AG09309 (cell line): ENCODE data around the gene MSS51.
"Not testable (repeated sequence)": the region's sequence is repeated elsewhere in the genome, so short reads cannot be mapped to it uniquely, and the experiment has no call there.

Source experiments
- DNase-seq: peaks from one replicate; pipeline ENCODE4 v3.0.0-alpha.2; 2010; ENCODE audit warnings: low read depth
- H3K4me3 ChIP-seq: 2 replicates; pipeline ENCODE4 v1.5.1; 2011; ENCODE audit warnings: mild to moderate bottlenecking, low read depth, low read length, moderate library complexity; ENCODE audit not compliant: control insufficient read depth
- TF ChIP-seq, protein P1 (sequence below): IDR thresholded peaks from 2 replicates; pipeline ENCODE4 v1.5.1; 2011; ENCODE audit warnings: mild to moderate bottlenecking, low read depth, low read length, inconsistent platforms; ENCODE audit not compliant: insufficient read depth, control insufficient read depth; ENCODE audit errors: missing control alignments

Gene MSS51

GRCh38 chr10:73399063-73399462 lies 34.3 kb downstream of the MSS51 start:
- no peak for DNase-seq
- H3K4me3 ChIP-seq, result no peak overlapping the region
- TF ChIP-seq, protein P1, sequence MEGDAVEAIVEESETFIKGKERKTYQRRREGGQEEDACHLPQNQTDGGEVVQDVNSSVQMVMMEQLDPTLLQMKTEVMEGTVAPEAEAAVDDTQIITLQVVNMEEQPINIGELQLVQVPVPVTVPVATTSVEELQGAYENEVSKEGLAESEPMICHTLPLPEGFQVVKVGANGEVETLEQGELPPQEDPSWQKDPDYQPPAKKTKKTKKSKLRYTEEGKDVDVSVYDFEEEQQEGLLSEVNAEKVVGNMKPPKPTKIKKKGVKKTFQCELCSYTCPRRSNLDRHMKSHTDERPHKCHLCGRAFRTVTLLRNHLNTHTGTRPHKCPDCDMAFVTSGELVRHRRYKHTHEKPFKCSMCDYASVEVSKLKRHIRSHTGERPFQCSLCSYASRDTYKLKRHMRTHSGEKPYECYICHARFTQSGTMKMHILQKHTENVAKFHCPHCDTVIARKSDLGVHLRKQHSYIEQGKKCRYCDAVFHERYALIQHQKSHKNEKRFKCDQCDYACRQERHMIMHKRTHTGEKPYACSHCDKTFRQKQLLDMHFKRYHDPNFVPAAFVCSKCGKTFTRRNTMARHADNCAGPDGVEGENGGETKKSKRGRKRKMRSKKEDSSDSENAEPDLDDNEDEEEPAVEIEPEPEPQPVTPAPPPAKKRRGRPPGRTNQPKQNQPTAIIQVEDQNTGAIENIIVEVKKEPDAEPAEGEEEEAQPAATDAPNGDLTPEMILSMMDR, result no peak

DNA sequence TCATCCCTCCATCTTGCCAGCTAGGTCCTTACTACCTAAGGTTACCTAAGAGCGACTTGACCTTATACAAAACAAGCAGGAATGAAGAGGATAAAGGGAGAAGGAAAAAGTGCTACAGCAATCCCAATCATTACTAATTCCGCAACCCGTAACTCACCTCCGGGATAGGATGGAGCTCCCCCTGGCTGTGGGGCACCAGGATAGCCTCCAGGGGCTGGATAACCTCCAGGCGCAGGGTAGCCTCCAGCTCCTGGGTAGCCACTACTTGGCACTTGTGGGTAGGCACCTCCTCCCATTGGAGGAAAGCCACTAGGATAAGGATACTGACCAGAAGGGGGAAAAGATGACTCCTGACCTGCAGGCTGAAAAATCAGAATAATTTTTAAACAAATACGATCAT lies 35.3 kb downstream of the MSS51 start:
- no peak overlapping the region for H3K4me3 ChIP-seq
- TF ChIP-seq, protein P1, result no peak
- DNase-seq, result no peak

DNA sequence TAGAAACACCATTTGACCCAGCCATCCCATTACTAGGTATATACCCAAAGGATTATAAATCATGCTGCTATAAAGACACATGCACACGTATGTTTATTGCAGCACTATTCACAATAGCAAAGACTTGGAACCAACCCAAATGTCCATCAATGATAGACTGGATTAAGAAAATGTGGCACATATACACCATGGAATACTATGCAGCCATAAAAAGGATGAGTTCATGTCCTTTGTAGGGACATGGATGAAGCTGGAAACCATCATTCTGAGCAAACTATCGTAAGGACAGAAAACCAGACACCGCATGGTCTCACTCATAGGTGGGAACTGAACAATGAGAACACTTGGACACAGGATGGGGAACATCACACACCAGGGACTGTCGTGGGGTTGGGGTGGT lies 39.0 kb downstream of the MSS51 start:
- DNase-seq, H3K4me3 ChIP-seq: not testable (repeated sequence)

- no peak overlapping the region for H3K4me3 ChIP-seq
- TF ChIP-seq, protein P1, result no peak
- DNase-seq, result no peak
Observed at GRCh38 chr10:73388228-73388627, 45.1 kb downstream of the MSS51 start.

DNA sequence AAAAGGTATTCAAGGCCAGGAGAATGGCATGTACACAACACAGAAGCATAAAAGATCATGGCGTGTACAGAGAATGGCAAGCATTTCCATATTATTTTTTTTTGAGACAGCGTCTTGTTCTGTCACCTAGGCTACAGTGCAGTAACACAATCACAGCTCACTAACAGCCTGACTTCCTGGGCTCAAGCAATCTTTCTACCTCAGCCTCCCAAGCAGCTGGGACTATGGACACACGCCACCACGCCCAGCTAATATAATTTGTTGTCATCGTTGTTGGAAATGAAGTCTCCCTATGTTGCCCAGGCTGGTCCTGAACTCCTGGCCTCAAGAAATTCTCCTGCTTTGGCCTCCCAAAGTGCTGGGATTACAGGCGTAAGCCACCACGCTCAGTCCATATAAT lies 46.8 kb downstream of the MSS51 start:
- TF ChIP-seq, protein P1, result no peak
- no peak for DNase-seq
- H3K4me3 ChIP-seq, result no peak overlapping the region

DNA sequence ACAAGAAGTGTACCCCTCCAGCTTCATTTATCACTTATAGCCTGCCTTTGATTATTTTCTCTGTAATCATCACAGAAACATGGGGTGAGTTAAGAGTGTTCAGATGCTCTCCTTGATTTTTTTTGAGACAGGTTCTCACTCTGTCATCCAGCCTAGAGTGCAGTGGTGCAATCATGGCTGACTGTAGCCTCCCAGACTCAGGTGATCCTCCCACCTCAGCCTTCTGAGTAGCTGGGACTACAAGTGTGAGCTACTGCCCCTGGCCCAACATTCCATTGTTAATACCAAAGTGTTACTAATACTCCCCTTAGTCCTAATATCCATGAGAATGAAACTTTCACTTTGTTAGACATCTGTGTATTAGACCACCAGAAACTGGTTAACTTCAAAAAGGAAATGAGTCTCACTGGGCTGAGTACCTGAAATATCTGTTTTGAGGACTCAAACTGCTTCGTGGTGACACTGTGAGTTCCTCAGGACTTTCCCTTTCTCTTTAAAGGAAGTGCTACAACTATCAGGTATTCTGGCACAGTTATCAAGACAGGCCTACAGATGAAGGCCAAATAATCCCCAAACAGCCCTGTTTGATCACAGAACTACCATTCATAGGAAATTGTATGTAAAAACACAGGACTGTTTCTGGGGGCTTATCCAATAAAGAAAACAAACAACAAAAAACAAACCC lies 54.2 kb downstream of the MSS51 start:
- DNase-seq, result no peak
- TF ChIP-seq, protein P1, result no peak
- H3K4me3 ChIP-seq, result no peak overlapping the region

DNA sequence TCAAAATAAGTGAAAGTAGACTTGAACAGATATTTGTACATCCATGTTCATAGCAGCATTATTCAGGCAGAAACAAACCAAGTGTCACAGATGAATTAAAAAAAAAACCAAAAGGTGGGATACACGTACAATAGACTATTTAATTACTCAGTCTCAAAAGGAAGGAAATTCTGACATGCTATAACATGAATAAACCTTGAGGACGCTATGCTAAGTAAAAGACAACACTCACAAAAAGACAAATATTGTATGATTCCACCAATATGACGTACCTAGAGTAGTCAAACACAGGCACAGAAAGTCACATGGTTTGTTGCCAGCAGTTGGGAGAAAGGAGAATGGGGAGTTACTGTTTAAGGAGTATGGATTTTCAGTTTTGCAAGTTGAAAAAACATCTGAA lies 56.7 kb downstream of the MSS51 start:
- no peak overlapping the region for H3K4me3 ChIP-seq
- DNase-seq, result no peak
- TF ChIP-seq, protein P1, result no peak
